ENCODE measurements around the gene KYAT1.

- TF ChIP-seq CTCF (IDR thresholded peaks at IDR 0.05; ENCODE audit: low read length) (no peak), EZH2 (IDR thresholded peaks at IDR 0.05; ENCODE audit: borderline replicate concordance, low read length) (no peak)
These were observed 38.8 kb upstream of the KYAT1 start, which contains the start of gene PHYHD1 for GRCh38 chr9:128920381-128921058.
